IMR-90 (cell line): ENCODE data around the gene KRT7. TPM values are rescaled to one million over a fixed set of nuclear protein-coding genes. Genes with fewer than 3 reads are reported as not detected.
A peak's percentile ranks its signal among the peaks of the same experiment; 100 is the strongest.

Source experiments
- ATAC-seq: fragments of 200-7000 bp; cut with Tn5 transposase; 2 replicates; pipeline ENCODE4 v1.9.1; 2020; ENCODE audit warnings: low read depth, mild to moderate bottlenecking, moderate library complexity
- BruUV-seq: library from RNA; stranded (reverse); fragments of 400-500 nt; replicated peaks from 2 replicates; lab custom pipeline; 2021; lab: Mats Ljungman, UMichigan
- CTCF ChIA-PET: fragments of 300-600 bp; formaldehyde crosslinking; extraction: SDS; loops from one replicate; lab custom pipeline; 2021; ENCODE audit warnings: antibody characterized with exemption; lab: Yijun Ruan, JAX
- POLR2A ChIA-PET: fragments of 300-600 bp; sonication (Branson Sonifier 250); formaldehyde crosslinking; loops from one replicate; lab custom pipeline; 2022; ENCODE audit warnings: antibody characterized with exemption; ENCODE audit not compliant: unreplicated experiment; lab: Charles Lee
- DNase-seq: peaks from one replicate; pipeline ENCODE4 v3.0.0; 2013
- H2AFZ ChIP-seq: replicated peaks from 2 replicates; pipeline ENCODE3; 2013; ENCODE audit warnings: low read length, mild to moderate bottlenecking; ENCODE audit not compliant: poor library complexity
- H2AK5ac ChIP-seq: 2 replicates; pipeline ENCODE4 v1.6.1; 2013; ENCODE audit warnings: low read depth, low read length, inconsistent platforms
- H2AK9ac ChIP-seq: replicated peaks from 2 replicates; pipeline ENCODE3; 2013; ENCODE audit warnings: mild to moderate bottlenecking, low read depth, low read length, moderate library complexity; ENCODE audit not compliant: poor library complexity
- H2BK120ac ChIP-seq: 2 replicates; pipeline ENCODE4 v1.6.1; 2013; ENCODE audit warnings: low read depth, low read length, inconsistent platforms
- H2BK15ac ChIP-seq: 3 replicates; pipeline ENCODE4 v1.6.1; 2013; ENCODE audit warnings: low read depth, low read length, inconsistent platforms
- H2BK20ac ChIP-seq: 2 replicates; pipeline ENCODE4 v1.6.1; 2013; ENCODE audit warnings: low read depth, mild to moderate bottlenecking, inconsistent platforms, low read length, moderate library complexity
- H2BK5ac ChIP-seq: 2 replicates; pipeline ENCODE4 v1.6.1; 2013; ENCODE audit warnings: mild to moderate bottlenecking, low read depth, low read length, inconsistent platforms; ENCODE audit not compliant: poor library complexity, severe bottlenecking
- H3K14ac ChIP-seq: replicated peaks from 2 replicates; pipeline ENCODE4 v1.6.1; 2013; ENCODE audit warnings: low read depth, low read length, inconsistent platforms
- H3K18ac ChIP-seq: 2 replicates; pipeline ENCODE4 v1.6.1; 2013; ENCODE audit warnings: low read depth, low read length, control low read depth
- H3K23ac ChIP-seq: 2 replicates; pipeline ENCODE4 v1.6.1; 2013; ENCODE audit warnings: low read depth, low read length, inconsistent platforms
- H3K27ac ChIP-seq: 2 replicates; pipeline ENCODE4 v1.5.1; 2013; ENCODE audit warnings: mild to moderate bottlenecking, control low read depth, low read length; ENCODE audit not compliant: insufficient read depth
- H3K27me3 ChIP-seq: 2 replicates; pipeline ENCODE4 v1.6.1; 2013; ENCODE audit warnings: low read length; ENCODE audit not compliant: control insufficient read depth, insufficient read depth
- H3K36me3 ChIP-seq: 2 replicates; pipeline ENCODE4 v1.6.1; 2013; ENCODE audit warnings: low read length, mixed read lengths; ENCODE audit not compliant: control insufficient read depth, insufficient read depth
- H3K4ac ChIP-seq: 2 replicates; pipeline ENCODE4 v1.6.1; 2013; ENCODE audit warnings: low read depth, low read length, inconsistent platforms
- H3K4me1 ChIP-seq: 2 replicates; pipeline ENCODE4 v1.6.1; 2013; ENCODE audit warnings: low read length, mixed read lengths; ENCODE audit not compliant: control insufficient read depth, insufficient read depth
- H3K4me2 ChIP-seq: 2 replicates; pipeline ENCODE4 v1.6.1; 2013; ENCODE audit warnings: low read depth, mild to moderate bottlenecking, control low read depth, low read length, moderate library complexity
- H3K4me3 ChIP-seq: 2 replicates; pipeline ENCODE4 v1.5.1; 2013; ENCODE audit warnings: low read depth, mild to moderate bottlenecking, control low read depth, low read length, moderate library complexity; ENCODE audit not compliant: insufficient read depth
- H3K56ac ChIP-seq: 2 replicates; pipeline ENCODE4 v1.6.1; 2013; ENCODE audit warnings: low read length, inconsistent platforms; ENCODE audit not compliant: insufficient read depth; ENCODE audit errors: extremely low read depth
- H3K79me1 ChIP-seq, 2 experiments: 2 replicates each; pipeline ENCODE4 v1.6.1; 2013; ENCODE audit warnings: low read length in 2 of 2, inconsistent platforms in 1 of 2, low read depth in 1 of 2
- H3K9ac ChIP-seq: 2 replicates; pipeline ENCODE4 v1.6.1; 2013; ENCODE audit warnings: low read depth, low read length, control low read depth
- H3K9me1 ChIP-seq: 2 replicates; pipeline ENCODE4 v1.6.1; 2013; ENCODE audit warnings: low read length, inconsistent platforms; ENCODE audit not compliant: insufficient read depth
- H3K9me3 ChIP-seq: 2 replicates; pipeline ENCODE4 v1.6.1; 2013; ENCODE audit warnings: low read length; ENCODE audit not compliant: control insufficient read depth, insufficient read depth
- H4K20me1 ChIP-seq: 2 replicates; pipeline ENCODE4 v1.6.1; 2013; ENCODE audit warnings: low read length, inconsistent platforms; ENCODE audit not compliant: insufficient read depth
- H4K5ac ChIP-seq: 2 replicates; pipeline ENCODE4 v1.6.1; 2013; ENCODE audit warnings: mild to moderate bottlenecking, low read depth, low read length, control low read depth
- H4K8ac ChIP-seq, 2 experiments: 2 replicates each; pipeline ENCODE4 v1.6.1; 2013; ENCODE audit warnings: low read depth in 2 of 2, low read length in 2 of 2, control low read depth in 1 of 2, inconsistent platforms in 1 of 2
- H4K91ac ChIP-seq: 2 replicates; pipeline ENCODE4 v1.6.1; 2013; ENCODE audit warnings: low read depth, low read length, inconsistent platforms; ENCODE audit not compliant: insufficient read depth
- FOS ChIP-seq: fragments of 150-350 bp; IDR thresholded peaks from 2 replicates; pipeline ENCODE4 v1.6.1; 2016; ENCODE audit warnings: low read depth, low read length
- MAFK ChIP-seq: IDR thresholded peaks from 2 replicates; pipeline ENCODE4 v1.6.1; 2012; ENCODE audit warnings: low read depth, low read length, improper control_type of control experiment
- MAZ ChIP-seq: IDR thresholded peaks from 2 replicates; pipeline ENCODE4 v1.6.1; 2012; ENCODE audit warnings: low read depth, mild to moderate bottlenecking, low read length, improper control_type of control experiment, moderate library complexity, borderline replicate concordance
- NFE2L2 ChIP-seq: fragments of 150-350 bp; IDR thresholded peaks from 2 replicates; pipeline ENCODE4 v1.6.1; 2016; ENCODE audit warnings: low read depth, mild to moderate bottlenecking, low read length
- RAD21 ChIP-seq: IDR thresholded peaks from 2 replicates; pipeline ENCODE4 v1.6.1; 2012; ENCODE audit warnings: low read length, improper control_type of control experiment
- RFX5 ChIP-seq: IDR thresholded peaks from 2 replicates; pipeline ENCODE4 v1.8.0; 2012; ENCODE audit warnings: low read depth, mild to moderate bottlenecking, low read length, moderate library complexity
- WGBS, 2 experiments: methylation state at CpG; one replicate each; pipeline versions ENCODE4 v1.1.5 to v1.1.7; 2013; ENCODE audit warnings: missing lambda C conversion rate in 2 of 2; ENCODE audit not compliant: insufficient read length in 1 of 2; ENCODE audit errors: extremely low coverage in 2 of 2; 5-methylcytosine and 5-hydroxymethylcytosine counted together
- dilution Hi-C: fragments of 300-500 bp; cut with HindIII; formaldehyde crosslinking; loops from one replicate; pipeline ENCODE4 v1.14.3; 2018; ENCODE audit warnings: low sequenced_read_pairs; ENCODE audit not compliant: unreplicated experiment
- in situ Hi-C: fragments of 300-500 bp; cut with MboI; formaldehyde crosslinking; loops from 3 replicates; pipeline ENCODE4 v1.14.3; 2019; ENCODE audit warnings: low sequenced_read_pairs, inconsistent platforms, mixed read lengths
- intact Hi-C: fragments of 100-400 bp; cut with micrococcal nuclease; formaldehyde crosslinking; loops from 2 replicates; pipeline ENCODE4 v1.10.0; 2022
- polyA plus RNA-seq, 3 experiments: library from polyadenylated mRNA; depleted of rRNA; stranded (reverse); fragments of >200 nt; gene quantifications; 2 replicates each; pipeline ENCODE4 v1.2.3, GENCODE V29; 2012; ENCODE audit warnings: low replicate concordance in 1 of 3
- total RNA-seq: library from RNA; depleted of rRNA; stranded (reverse); fragments of >200 nt; gene quantifications from 2 replicates; pipeline ENCODE4 v1.2.3, GENCODE V29; 2012
- TF ChIP-seq, protein P1 (sequence below): fragments of 150-350 bp; IDR thresholded peaks from 2 replicates; pipeline ENCODE4 v1.6.1; 2017; ENCODE audit warnings: mild to moderate bottlenecking, antibody characterized with exemption, low read length, low read depth
- TF ChIP-seq, protein P2 (sequence below): fragments of 150-350 bp; IDR thresholded peaks from 2 replicates; pipeline ENCODE4 v1.6.1; 2016; ENCODE audit warnings: low read depth, mild to moderate bottlenecking, low read length, moderate library complexity, borderline replicate concordance

KRT7 gene
- total and polyA plus RNA-seq, 2 of the 4 experiments (the other 2 are of a cell fraction) = 0.54 to 1.7 TPM

DNA sequence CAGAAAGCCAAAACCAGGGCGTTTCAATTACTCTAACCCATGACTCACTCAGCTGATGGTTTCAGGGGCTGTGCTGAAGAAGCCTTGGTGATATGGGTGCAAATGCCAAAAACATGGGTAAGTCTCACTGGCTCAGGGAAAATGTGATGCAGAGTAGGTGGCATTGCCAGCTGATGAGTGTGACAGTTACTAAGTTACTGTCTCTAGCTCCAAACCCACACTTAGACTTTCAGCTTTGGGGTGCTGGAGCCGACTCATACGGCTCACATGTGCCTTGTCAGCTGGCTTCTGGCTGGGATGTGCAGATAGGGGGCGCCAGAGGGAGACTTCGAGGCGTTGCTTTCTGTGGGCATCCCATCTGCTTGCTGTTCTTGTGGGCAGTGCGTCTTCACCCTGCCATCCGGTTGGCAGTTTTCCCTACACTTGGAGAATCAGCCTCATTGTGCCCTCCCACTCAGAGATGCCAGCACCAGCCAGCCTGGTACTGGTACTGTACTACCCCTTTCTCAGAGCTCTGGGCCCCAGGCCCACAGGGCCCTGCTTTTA, 11.1 kb upstream of the KRT7 start (continued):
- TF ChIP-seq RAD21 = peak; percentile 33

DNA sequence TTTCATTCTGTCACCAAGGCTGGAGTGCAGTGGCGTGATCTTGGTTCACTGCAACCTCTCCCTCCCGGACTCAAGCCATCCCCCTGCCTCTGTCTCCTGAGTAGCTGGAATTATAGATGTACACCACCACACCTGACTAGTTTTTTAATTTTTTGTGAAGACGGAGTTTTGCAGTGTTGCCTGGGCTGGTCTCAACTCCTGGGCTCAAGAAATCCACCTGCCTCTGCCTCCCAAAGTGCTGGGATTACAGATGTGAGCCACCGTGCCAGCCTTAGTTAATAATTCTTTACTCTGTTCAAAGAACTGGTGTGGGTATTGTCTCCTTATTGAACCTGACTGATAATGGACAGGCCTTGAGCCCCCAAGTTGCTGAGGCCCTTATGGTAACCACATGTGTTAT, 10.4 kb upstream of the KRT7 start:
- no peak for ATAC-seq
- TF ChIP-seq, protein P1, sequence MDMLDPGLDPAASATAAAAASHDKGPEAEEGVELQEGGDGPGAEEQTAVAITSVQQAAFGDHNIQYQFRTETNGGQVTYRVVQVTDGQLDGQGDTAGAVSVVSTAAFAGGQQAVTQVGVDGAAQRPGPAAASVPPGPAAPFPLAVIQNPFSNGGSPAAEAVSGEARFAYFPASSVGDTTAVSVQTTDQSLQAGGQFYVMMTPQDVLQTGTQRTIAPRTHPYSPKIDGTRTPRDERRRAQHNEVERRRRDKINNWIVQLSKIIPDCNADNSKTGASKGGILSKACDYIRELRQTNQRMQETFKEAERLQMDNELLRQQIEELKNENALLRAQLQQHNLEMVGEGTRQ = no peak
- TF ChIP-seq RFX5 (no peak), FOS (no peak), MAFK (no peak), MAZ (no peak), NFE2L2 (no peak)
- TF ChIP-seq, protein P2, sequence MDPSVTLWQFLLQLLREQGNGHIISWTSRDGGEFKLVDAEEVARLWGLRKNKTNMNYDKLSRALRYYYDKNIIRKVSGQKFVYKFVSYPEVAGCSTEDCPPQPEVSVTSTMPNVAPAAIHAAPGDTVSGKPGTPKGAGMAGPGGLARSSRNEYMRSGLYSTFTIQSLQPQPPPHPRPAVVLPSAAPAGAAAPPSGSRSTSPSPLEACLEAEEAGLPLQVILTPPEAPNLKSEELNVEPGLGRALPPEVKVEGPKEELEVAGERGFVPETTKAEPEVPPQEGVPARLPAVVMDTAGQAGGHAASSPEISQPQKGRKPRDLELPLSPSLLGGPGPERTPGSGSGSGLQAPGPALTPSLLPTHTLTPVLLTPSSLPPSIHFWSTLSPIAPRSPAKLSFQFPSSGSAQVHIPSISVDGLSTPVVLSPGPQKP = no peak

More for the DNA sequence above, 10.4 kb upstream of the KRT7 start:
- WGBS, 2 experiments = no CpG with 5 or more reads among the region's 4 CpGs
- Histone ChIP-seq H3K56ac (no peak overlapping the region), H3K14ac (peak overlapping the region; percentile 69; the same call in 1 of the 2 replicates), H3K18ac (no peak overlapping the region), H2BK15ac (0 out of 3 replicates have a peak overlapping the region, but pooled peaks have one; percentile 14), H3K4me2 (no peak overlapping the region), H3K27ac (no peak overlapping the region), H4K20me1 (no peaks in the 10 kb centered on the region), H3K23ac (no peak overlapping the region; the same call in 1 of the 2 replicates), H2BK20ac (peak overlapping the region; percentile 84), H2AFZ (no peak overlapping the region), H2AK9ac (no peak overlapping the region), H3K4me1 (peaks cover 7% of the 10 kb centered on the region; the same call in 1 of the 2 replicates), H3K36me3 (no peaks in the 10 kb centered on the region), H2BK5ac (no peak overlapping the region), H3K27me3 (no peaks in the 10 kb centered on the region), H3K4ac (peak overlapping the region; percentile 62; the same call in 1 of the 2 replicates), H3K4me3 (no peak overlapping the region), H2AK5ac (peak overlapping the region; percentile 44), H4K8ac (peak overlapping the region in 1 of 2 experiments; percentile 40; a peak in 1 of 4 replicates), H3K9me3 (peaks cover 2% of the 10 kb centered on the region), H2BK120ac (peak overlapping the region; percentile 67), H3K79me1 (no peaks in the 10 kb centered on the region), H3K9me1 (peaks cover 15% of the 10 kb centered on the region), H4K91ac (no peak overlapping the region; the same call in 1 of the 2 replicates), H3K9ac (no peak overlapping the region), H4K5ac (no peak overlapping the region)
- dilution Hi-C loops (no loop called here), in situ Hi-C loops (no loop called here), intact Hi-C loops (no loop called here)
- no peak for DNase-seq
- ChIA-PET POLR2A (no interaction called here), CTCF (interaction anchor here (1.3 to 4.0 kb wide), 3 partner anchors 56 to 115 kb away, joined by 3 to 14 read pairs (median 5); no protein-coding TSS in a partner anchor)
- BruUV-seq = no TSS peak
